DND-41 (cell line): ENCODE results near the gene RABGAP1L.

ENCODE experiments used
- ATAC-seq: fragments of 200-7000 bp; cut with Tn5 transposase; 3 replicates; pipeline ENCODE4 v1.9.1; 2021; ENCODE audit warnings: low read depth; ENCODE audit not compliant: insufficient read depth
- DNase-seq: peaks from one replicate; pipeline ENCODE4 v3.0.0-alpha.2; 2020
- H2AFZ ChIP-seq: 2 replicates; pipeline ENCODE4 v1.6.0; 2012; ENCODE audit warnings: low read depth, low read length
- H3K27ac ChIP-seq: 2 replicates; pipeline ENCODE4 v1.5.1; 2012; ENCODE audit warnings: low read length, inconsistent platforms
- H3K27me3 ChIP-seq: fragments of 200-600 bp; sonication (generic); 2 replicates; pipeline ENCODE4 v1.6.0; 2012; ENCODE audit warnings: low read length, mild to moderate bottlenecking, inconsistent platforms; ENCODE audit not compliant: insufficient read depth, poor library complexity
- H3K36me3 ChIP-seq: 2 replicates; pipeline ENCODE4 v1.5.1; 2012; ENCODE audit warnings: low read length, inconsistent platforms; ENCODE audit not compliant: insufficient read depth
- H3K4me1 ChIP-seq: 2 replicates; pipeline ENCODE4 v1.5.1; 2012; ENCODE audit warnings: mild to moderate bottlenecking, low read length; ENCODE audit not compliant: insufficient read depth
- H3K4me2 ChIP-seq: 2 replicates; pipeline ENCODE4 v1.6.0; 2012; ENCODE audit warnings: mild to moderate bottlenecking, moderate library complexity, low read length, inconsistent platforms; ENCODE audit not compliant: insufficient read depth
- H3K4me3 ChIP-seq, 2 experiments: fragments of 200-600 bp in 1 of 2; shearing (Covaris generic) in 1 of 2; 2 replicates each; pipeline ENCODE4 v1.5.1; 2012 to 2016; ENCODE audit warnings: inconsistent platforms in 2 of 2, low read length in 2 of 2, mild to moderate bottlenecking in 2 of 2, low read depth in 1 of 2, moderate library complexity in 1 of 2
- H3K79me2 ChIP-seq: 2 replicates; pipeline ENCODE4 v1.6.0; 2012; ENCODE audit warnings: low read length, inconsistent platforms; ENCODE audit not compliant: insufficient read depth
- H3K9ac ChIP-seq: 2 replicates; pipeline ENCODE4 v1.6.0; 2012; ENCODE audit warnings: low read depth, mild to moderate bottlenecking, inconsistent platforms, low read length, moderate library complexity
- H3K9me3 ChIP-seq: 2 replicates; pipeline ENCODE4 v1.5.1; 2012; ENCODE audit warnings: low read length, moderate library complexity, mild to moderate bottlenecking, inconsistent platforms; ENCODE audit not compliant: insufficient read depth, severe bottlenecking
- H4K20me1 ChIP-seq: 2 replicates; pipeline ENCODE4 v1.6.0; 2012; ENCODE audit warnings: low read length; ENCODE audit not compliant: insufficient read depth
- EZH2 ChIP-seq: IDR thresholded peaks from 3 replicates; pipeline ENCODE4 v1.6.1; 2012; ENCODE audit warnings: borderline replicate concordance, low read depth, mild to moderate bottlenecking, moderate library complexity, low read length, inconsistent platforms; ENCODE audit not compliant: severe bottlenecking
- TF ChIP-seq, protein P1 (sequence below): IDR thresholded peaks from 2 replicates; pipeline ENCODE4 v1.5.1; 2012; ENCODE audit warnings: borderline replicate concordance, low read length, moderate library complexity, mild to moderate bottlenecking; ENCODE audit not compliant: poor library complexity, severe bottlenecking; ENCODE audit errors: extremely low read depth

RABGAP1L gene

GRCh38 chr1:174426153-174426552, 266.8 kb downstream of the RABGAP1L start:
- Histone ChIP-seq H3K79me2 (no peaks in the 10 kb centered on the region), H3K4me2 (no peak overlapping the region), H3K4me3 (no peak overlapping the region), H3K27me3 (no peaks in the 10 kb centered on the region), H3K4me1 (no peaks in the 10 kb centered on the region), H3K9ac (no peak overlapping the region), H3K27ac (no peak overlapping the region), H3K9me3 (no peaks in the 10 kb centered on the region), H4K20me1 (no peaks in the 10 kb centered on the region), H3K36me3 (no peaks in the 10 kb centered on the region), H2AFZ (no peak overlapping the region)
- ATAC-seq (no peak), DNase-seq (no peak)
- TF ChIP-seq, protein P1, sequence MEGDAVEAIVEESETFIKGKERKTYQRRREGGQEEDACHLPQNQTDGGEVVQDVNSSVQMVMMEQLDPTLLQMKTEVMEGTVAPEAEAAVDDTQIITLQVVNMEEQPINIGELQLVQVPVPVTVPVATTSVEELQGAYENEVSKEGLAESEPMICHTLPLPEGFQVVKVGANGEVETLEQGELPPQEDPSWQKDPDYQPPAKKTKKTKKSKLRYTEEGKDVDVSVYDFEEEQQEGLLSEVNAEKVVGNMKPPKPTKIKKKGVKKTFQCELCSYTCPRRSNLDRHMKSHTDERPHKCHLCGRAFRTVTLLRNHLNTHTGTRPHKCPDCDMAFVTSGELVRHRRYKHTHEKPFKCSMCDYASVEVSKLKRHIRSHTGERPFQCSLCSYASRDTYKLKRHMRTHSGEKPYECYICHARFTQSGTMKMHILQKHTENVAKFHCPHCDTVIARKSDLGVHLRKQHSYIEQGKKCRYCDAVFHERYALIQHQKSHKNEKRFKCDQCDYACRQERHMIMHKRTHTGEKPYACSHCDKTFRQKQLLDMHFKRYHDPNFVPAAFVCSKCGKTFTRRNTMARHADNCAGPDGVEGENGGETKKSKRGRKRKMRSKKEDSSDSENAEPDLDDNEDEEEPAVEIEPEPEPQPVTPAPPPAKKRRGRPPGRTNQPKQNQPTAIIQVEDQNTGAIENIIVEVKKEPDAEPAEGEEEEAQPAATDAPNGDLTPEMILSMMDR = no peak
- TF ChIP-seq EZH2 = no peak

- H3K4me2 ChIP-seq = no peak overlapping the region
- TF ChIP-seq, protein P1 = no peak
- TF ChIP-seq EZH2 = no peak
- DNase-seq = no peak
These were observed 268.7 kb downstream of the RABGAP1L start for GRCh38 chr1:174428033-174428432.

DNA sequence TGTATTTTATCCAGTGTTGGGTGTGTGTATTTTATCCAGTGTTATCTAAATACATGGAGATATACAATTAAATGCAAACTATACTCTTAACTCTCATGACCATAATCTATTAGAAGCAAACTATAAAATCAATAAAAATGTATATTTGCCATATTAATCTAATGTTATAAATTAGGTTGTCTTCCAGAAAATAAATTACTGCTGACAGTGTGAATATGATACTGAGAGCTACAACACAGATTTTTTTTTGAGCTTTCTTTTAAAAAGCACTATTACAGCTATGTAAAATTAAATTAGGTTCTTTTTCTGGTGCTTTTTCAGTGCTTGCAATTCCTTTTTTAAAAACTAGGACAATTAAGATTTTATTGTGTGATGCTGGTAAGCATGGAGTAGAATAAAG, 269.4 kb downstream of the RABGAP1L start:
- H2AFZ ChIP-seq = no peak overlapping the region
- no peak overlapping the region for H3K27ac ChIP-seq
- no peak overlapping the region for H3K9ac ChIP-seq
- no peak for TF ChIP-seq EZH2
- TF ChIP-seq, protein P1 = no peak
- no peaks in the 10 kb centered on the region for H3K27me3 ChIP-seq
- no peaks in the 10 kb centered on the region for H4K20me1 ChIP-seq
- no peaks in the 10 kb centered on the region for H3K79me2 ChIP-seq
- DNase-seq (no peak), ATAC-seq (no peak)
- H3K4me2 ChIP-seq = no peak overlapping the region
- H3K4me1 ChIP-seq = no peaks in the 10 kb centered on the region
- no peaks in the 10 kb centered on the region for H3K36me3 ChIP-seq
- no peaks in the 10 kb centered on the region for H3K9me3 ChIP-seq
- no peak overlapping the region for H3K4me3 ChIP-seq

More at GRCh38 chr1:174428033-174428432, 268.7 kb downstream of the RABGAP1L start:
- Histone ChIP-seq H3K27ac (no peak overlapping the region), H3K4me1 (no peaks in the 10 kb centered on the region), H3K9me3 (no peaks in the 10 kb centered on the region), H2AFZ (no peak overlapping the region), H3K79me2 (no peaks in the 10 kb centered on the region), H3K27me3 (no peaks in the 10 kb centered on the region), H4K20me1 (no peaks in the 10 kb centered on the region), H3K4me3 (no peak overlapping the region), H3K9ac (no peak overlapping the region), H3K36me3 (no peaks in the 10 kb centered on the region)
- no peak for ATAC-seq

GRCh38 chr1:174433451-174433850, 274.1 kb downstream of the RABGAP1L start:
- no peak for ATAC-seq
- Histone ChIP-seq H3K4me1 (no peaks in the 10 kb centered on the region), H3K9ac (no peak overlapping the region), H4K20me1 (no peaks in the 10 kb centered on the region), H3K4me3 (no peak overlapping the region), H3K4me2 (no peak overlapping the region), H3K36me3 (no peaks in the 10 kb centered on the region), H3K79me2 (no peaks in the 10 kb centered on the region), H3K27ac (no peak overlapping the region), H2AFZ (no peak overlapping the region), H3K9me3 (no peaks in the 10 kb centered on the region), H3K27me3 (no peaks in the 10 kb centered on the region)
- TF ChIP-seq, protein P1 = no peak
- no peak for TF ChIP-seq EZH2
- no peak for DNase-seq
